Measurements from ENCODE around the gene MTF2. TPM values are rescaled to one million over a fixed set of nuclear protein-coding genes. Genes with fewer than 3 reads are reported as not detected.

Gene MTF2
- 14.8 and 17.4 TPM in 2 replicates for total RNA-seq

DNA sequence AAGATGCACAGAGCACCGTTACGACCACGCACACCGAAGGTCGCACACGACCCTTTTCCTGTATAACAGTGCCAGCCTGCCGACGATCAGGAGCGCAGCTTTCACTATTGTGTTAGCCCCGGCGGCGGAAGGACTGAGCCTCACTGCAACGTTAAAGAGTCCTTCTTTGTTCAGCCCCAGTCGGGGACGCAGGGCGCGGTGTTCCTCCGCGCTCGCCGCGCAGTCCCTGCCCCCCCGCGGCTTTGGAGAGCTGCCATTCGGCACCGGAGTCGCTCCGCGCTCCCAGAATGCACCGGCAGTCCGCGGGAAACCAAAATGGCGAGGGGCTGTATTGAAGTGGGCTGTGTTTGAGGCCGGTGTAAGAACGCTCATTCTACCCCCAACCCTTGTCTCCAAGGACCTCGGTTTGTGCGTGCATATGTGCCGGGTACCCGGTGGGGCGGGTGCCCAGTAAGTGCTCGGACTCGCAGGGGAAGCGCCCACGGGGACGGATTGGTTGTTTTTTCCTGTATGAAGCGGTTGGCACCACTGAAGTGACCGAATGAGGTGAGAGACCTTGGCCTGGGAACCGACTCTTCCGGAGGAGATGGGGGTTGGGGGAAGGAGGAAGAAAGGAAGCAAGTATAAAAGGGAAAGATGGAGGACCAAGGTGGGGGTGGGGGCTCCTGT is at the start of gene MTF2:
TSS of gene MTF2 (plus strand) at position 298 of the 669 bp plus-strand sequence. CDS start at position 542, 244 bp downstream.

DNA sequence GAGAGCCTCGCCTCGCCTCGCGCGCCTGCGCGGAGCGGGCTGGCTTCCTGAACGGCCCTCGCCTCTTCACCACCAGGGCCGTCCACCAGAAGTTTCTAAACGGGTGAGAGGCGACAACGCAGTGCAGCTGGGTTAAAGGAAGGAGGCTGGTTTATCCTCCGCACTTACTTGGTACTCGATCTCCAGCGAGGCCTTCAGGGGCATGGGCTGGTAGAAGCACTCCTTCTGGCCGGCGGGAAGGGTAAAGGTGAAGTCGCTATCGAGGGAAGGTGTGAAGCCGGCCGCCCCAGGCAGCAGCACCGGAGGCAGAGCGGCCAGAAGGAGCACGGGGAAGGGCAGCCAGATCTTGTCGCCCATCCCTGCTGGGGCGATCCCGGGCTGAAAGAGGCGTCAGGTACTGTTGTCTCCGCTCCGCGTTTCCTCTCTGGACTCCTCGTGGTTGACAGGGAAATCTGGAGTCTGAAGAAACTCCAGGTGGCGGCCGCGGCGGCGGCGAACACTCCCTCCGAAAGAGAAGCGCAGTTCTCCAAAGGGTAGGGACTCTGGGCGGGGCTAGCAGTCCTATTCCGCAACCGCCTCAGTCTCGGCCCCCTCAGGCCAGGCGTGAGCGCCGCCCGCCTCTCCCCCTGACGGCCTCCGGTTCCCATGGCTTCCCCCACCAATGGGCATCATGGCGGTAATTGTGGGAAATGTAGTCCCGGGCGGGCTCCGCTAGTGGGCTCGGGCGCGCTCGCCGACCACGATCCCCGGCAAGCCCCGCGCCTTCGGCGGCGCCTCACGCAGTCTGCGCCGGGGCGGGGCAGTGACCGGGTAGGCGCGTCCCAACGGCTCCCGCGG is 101.0 kb downstream of the MTF2 start, which contains the start of gene TMED5:
TSS of gene TMED5 (minus strand) at position 528 of the 837 bp plus-strand sequence. CDS start at position 357, 171 bp downstream.

GRCh38 chr1:93180723-93181613 is 101.9 kb downstream of the MTF2 start, which contains the start of gene CCDC18:
CCDC18 (plus strand) TSS chr1:93180724; CDS start chr1:93183362, 2,638 bp downstream.

Other genes with a start within 250 kb of the MTF2 start
- 1,139 and 1,229 TPM in 2 replicates for gene RPL5, start 247.2 kb upstream of the MTF2 start, total RNA-seq
- 4.5 and 5.3 TPM in 2 replicates for gene DIPK1A, start 117.8 kb upstream of the MTF2 start, total RNA-seq
- gene TMED5, start 101.1 kb downstream of the MTF2 start, total RNA-seq, result 49.1 and 54.6 TPM in 2 replicates
- 8.6 and 11.1 TPM in 2 replicates for gene CCDC18, start 101.4 kb downstream of the MTF2 start, total RNA-seq

Data from aortic smooth muscle cell (primary cell).